Subcutaneous abdominal adipose tissue (tissue), 5 donors: ENCODE data around the gene SKIC8.

Experiments used
- H3K27ac ChIP-seq: one replicate; pipeline ENCODE4 v1.7.0; 2013; ENCODE audit warnings: low read depth, mild to moderate bottlenecking, inconsistent platforms, low read length, moderate library complexity
- H3K27me3 ChIP-seq, 5 donors: one replicate each; pipeline ENCODE4 v1.7.0; 2013; ENCODE audit warnings: low read length in 5 of 5, inconsistent platforms in 1 of 5; ENCODE audit not compliant: control insufficient read depth in 5 of 5, insufficient read depth in 4 of 5
- H3K36me3 ChIP-seq, 5 donors: one replicate each; pipeline ENCODE4 v1.7.0; 2013; ENCODE audit warnings: low read length in 5 of 5; ENCODE audit not compliant: control insufficient read depth in 5 of 5, insufficient read depth in 5 of 5
- H3K4me1 ChIP-seq, 5 donors: one replicate each; pipeline ENCODE4 v1.7.0; 2013; ENCODE audit warnings: low read length in 5 of 5, mild to moderate bottlenecking in 3 of 5, moderate library complexity in 1 of 5; ENCODE audit not compliant: control insufficient read depth in 5 of 5, insufficient read depth in 5 of 5
- H3K4me3 ChIP-seq, 5 donors: one replicate each; pipeline ENCODE4 v1.7.0; 2013; ENCODE audit warnings: low read length in 5 of 5, low read depth in 1 of 5
- H3K9ac ChIP-seq, 5 donors: one replicate each; pipeline ENCODE4 v1.7.0; 2013; ENCODE audit warnings: low read length in 5 of 5, mild to moderate bottlenecking in 4 of 5, moderate library complexity in 3 of 5
- H3K9me3 ChIP-seq, 5 donors: one replicate each; pipeline ENCODE4 v1.7.0; 2013; ENCODE audit warnings: low read length in 5 of 5; ENCODE audit not compliant: control insufficient read depth in 5 of 5
- donor health status: healthy.
- donor health status: healthy.
- donor health status: healthy.
- donor health status: healthy.
- donor health status: healthy.

The SKIC8 gene

GRCh38 chr15:78292219-78292618 is 7.2 kb downstream of the SKIC8 start:
- peaks cover 30 to 65% (median 55%) of the 10 kb centered on the region in 5 donors for H3K36me3 ChIP-seq
- no peak overlapping the region for H3K27ac ChIP-seq

GRCh38 chr15:78291698-78292097 is 7.7 kb downstream of the SKIC8 start:
- Histone ChIP-seq H3K36me3 (peaks cover 30 to 70% (median 60%) of the 10 kb centered on the region in 5 donors), H3K4me3 (no peak overlapping the region), H3K4me1 (no peaks in the 10 kb centered on the region), H3K9me3 (no peaks in the 10 kb centered on the region), H3K27ac (no peak overlapping the region), H3K9ac (peak overlapping the region in 1 of 5 donors; percentile 30), H3K27me3 (no peaks in the 10 kb centered on the region)

More at GRCh38 chr15:78292219-78292618, 7.2 kb downstream of the SKIC8 start:
- H3K4me3 ChIP-seq = no peak overlapping the region
- H3K27me3 ChIP-seq = no peaks in the 10 kb centered on the region
- no peaks in the 10 kb centered on the region for H3K4me1 ChIP-seq
- no peaks in the 10 kb centered on the region for H3K9me3 ChIP-seq
- peak overlapping the region in 1 of 5 donors; percentile 30 for H3K9ac ChIP-seq

GRCh38 chr15:78291052-78291451 is 8.4 kb downstream of the SKIC8 start:
- Histone ChIP-seq H3K4me1 (no peaks in the 10 kb centered on the region), H3K9me3 (no peaks in the 10 kb centered on the region), H3K36me3 (peaks cover 30 to 76% (median 67%) of the 10 kb centered on the region in 5 donors), H3K27me3 (no peaks in the 10 kb centered on the region), H3K9ac (no peak overlapping the region), H3K27ac (no peak overlapping the region), H3K4me3 (no peak overlapping the region)

DNA sequence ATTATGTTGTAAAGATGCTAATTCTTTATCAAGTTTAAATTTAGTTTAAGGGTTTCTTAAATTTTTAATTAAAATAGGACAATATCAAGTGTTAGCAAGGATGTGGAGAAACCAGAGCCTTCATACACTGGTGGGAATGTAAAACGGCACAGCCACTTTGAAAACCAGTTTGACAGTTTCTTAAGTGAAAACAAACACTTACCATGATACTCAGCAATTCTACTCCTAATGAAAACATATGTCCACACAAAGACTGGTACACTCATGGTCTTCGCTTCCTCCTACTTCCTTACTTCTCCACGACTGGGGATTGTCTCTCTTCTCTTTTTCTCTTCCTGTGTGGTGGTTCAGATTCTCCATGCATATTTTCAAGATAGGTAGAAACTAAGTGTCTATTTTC is 9.2 kb downstream of the SKIC8 start:
- Histone ChIP-seq H3K36me3 (peaks cover 30 to 84% (median 72%) of the 10 kb centered on the region in 5 donors), H3K9me3 (no peaks in the 10 kb centered on the region), H3K9ac (no peak overlapping the region), H3K27me3 (no peaks in the 10 kb centered on the region), H3K4me1 (no peaks in the 10 kb centered on the region), H3K4me3 (no peak overlapping the region), H3K27ac (no peak overlapping the region)

DNA sequence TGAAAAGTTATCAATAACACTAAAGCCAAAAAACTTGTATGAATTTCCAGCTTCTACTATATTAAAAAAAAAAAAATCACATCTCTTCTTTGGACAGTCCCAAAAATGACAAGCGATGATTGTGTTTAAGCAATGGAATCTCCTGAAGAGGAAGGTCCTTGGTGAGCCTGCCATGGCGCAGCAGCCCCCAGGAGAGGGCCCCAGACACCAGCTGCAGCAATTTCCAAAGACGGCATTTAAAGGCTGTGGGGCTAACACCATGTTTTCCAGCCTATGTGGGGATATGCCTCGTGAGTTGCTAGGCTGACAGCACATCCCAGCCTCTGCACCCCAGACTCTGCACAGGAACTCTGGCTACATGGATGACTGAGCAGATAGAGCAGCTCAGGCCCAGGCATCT is 14.7 kb downstream of the SKIC8 start:
- Histone ChIP-seq H3K36me3 (peaks cover 16 to 98% (median 91%) of the 10 kb centered on the region in 5 donors), H3K4me1 (no peaks in the 10 kb centered on the region), H3K9ac (no peak overlapping the region), H3K4me3 (no peak overlapping the region), H3K27me3 (no peaks in the 10 kb centered on the region), H3K9me3 (no peaks in the 10 kb centered on the region), H3K27ac (no peak overlapping the region)

DNA sequence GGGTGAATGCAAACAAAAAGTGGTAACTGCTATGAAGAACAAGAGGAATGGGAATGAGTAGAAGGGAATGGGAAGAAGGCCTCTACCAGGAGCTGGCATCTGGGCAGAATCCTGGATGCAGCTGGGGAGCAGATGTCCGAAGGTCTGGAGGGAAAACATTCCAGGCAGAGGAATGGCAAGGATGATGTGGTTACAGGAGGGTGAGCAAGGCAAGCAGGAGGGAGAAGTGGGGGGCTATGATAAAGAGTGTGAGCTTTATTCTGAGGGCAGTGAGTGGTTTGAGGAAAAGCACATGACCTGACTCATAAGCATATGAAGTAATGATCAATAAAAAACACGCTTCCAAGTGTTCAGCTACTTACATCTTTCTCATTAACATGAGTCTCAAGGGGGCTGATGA is 17.1 kb downstream of the SKIC8 start:
- Histone ChIP-seq H3K36me3 (peaks cover 10 to 92% (median 88%) of the 10 kb centered on the region in 5 donors), H3K9ac (no peak overlapping the region)

GRCh38 chr15:78280319-78281072 is 18.9 kb downstream of the SKIC8 start:
- Histone ChIP-seq H3K27ac (no peak overlapping the region), H3K36me3 (peaks cover 13 to 84% (median 75%) of the 10 kb centered on the region in 5 donors)

More for the DNA sequence above, 17.1 kb downstream of the SKIC8 start:
- no peak overlapping the region for H3K4me3 ChIP-seq
- H3K4me1 ChIP-seq = peaks cover 0 to 10% (median 3%) of the 10 kb centered on the region in 5 donors
- no peaks in the 10 kb centered on the region for H3K9me3 ChIP-seq
- H3K27me3 ChIP-seq = no peaks in the 10 kb centered on the region
- H3K27ac ChIP-seq = no peak overlapping the region

GRCh38 chr15:78276064-78276943 is 23.1 kb downstream of the SKIC8 start:
- no peaks in the 10 kb centered on the region for H3K27me3 ChIP-seq
- H3K36me3 ChIP-seq = peaks cover 6 to 61% (median 53%) of the 10 kb centered on the region in 5 donors
- no peaks in the 10 kb centered on the region for H3K9me3 ChIP-seq
- no peak overlapping the region for H3K9ac ChIP-seq
- H3K27ac ChIP-seq = no peak overlapping the region
- H3K4me3 ChIP-seq = no peak overlapping the region
- H3K4me1 ChIP-seq = peaks cover 0 to 12% (median 3%) of the 10 kb centered on the region in 5 donors

More at GRCh38 chr15:78280319-78281072, 18.9 kb downstream of the SKIC8 start:
- H3K9ac ChIP-seq = no peak overlapping the region
- H3K4me3 ChIP-seq = no peak overlapping the region
- H3K9me3 ChIP-seq = no peaks in the 10 kb centered on the region
- peaks cover 0 to 12% (median 3%) of the 10 kb centered on the region in 5 donors for H3K4me1 ChIP-seq
- no peaks in the 10 kb centered on the region for H3K27me3 ChIP-seq

GRCh38 chr15:78274994-78275393 is 24.4 kb downstream of the SKIC8 start:
- Histone ChIP-seq H3K4me1 (peaks cover 0 to 12% (median 3%) of the 10 kb centered on the region in 5 donors), H3K9ac (no peak overlapping the region), H3K36me3 (peaks cover 6 to 53% (median 44%) of the 10 kb centered on the region in 5 donors), H3K4me3 (no peak overlapping the region), H3K27me3 (no peaks in the 10 kb centered on the region), H3K27ac (no peak overlapping the region), H3K9me3 (no peaks in the 10 kb centered on the region)

- Histone ChIP-seq H3K9me3 (no peaks in the 10 kb centered on the region), H3K27ac (no peak overlapping the region), H3K9ac (no peak overlapping the region), H3K27me3 (no peaks in the 10 kb centered on the region), H3K4me1 (peaks cover 0 to 6% (median 0%) of the 10 kb centered on the region in 5 donors), H3K36me3 (peaks cover 6 to 37% (median 29%) of the 10 kb centered on the region in 5 donors), H3K4me3 (no peak overlapping the region)
These were observed 26.6 kb downstream of the SKIC8 start for GRCh38 chr15:78272776-78273175.
